MM.1S (cell line): ENCODE measurements around the gene CARD10.
A peak's percentile ranks its signal among the peaks of the same experiment; 100 is the strongest.

Source experiments
- DNase-seq: peaks from one replicate; pipeline ENCODE4 v3.0.0-alpha.2; 2015
- H2AFZ ChIP-seq: fragments of 300-600 bp; sonication (generic); 2 replicates; pipeline ENCODE4 v1.6.0; 2016; ENCODE audit warnings: antibody characterized with exemption, low read length
- H3F3A ChIP-seq: fragments of 300-600 bp; sonication (generic); 2 replicates; pipeline ENCODE4 v1.6.1; 2016; ENCODE audit warnings: mild to moderate bottlenecking, antibody characterized with exemption, low read length, moderate library complexity, mixed read lengths; ENCODE audit not compliant: insufficient read depth
- H3K27ac ChIP-seq: fragments of 300-600 bp; sonication (generic); 2 replicates; pipeline ENCODE4 v1.5.1; 2016; ENCODE audit warnings: mild to moderate bottlenecking, low read length
- H3K27me3 ChIP-seq: fragments of 300-600 bp; sonication (generic); replicated peaks from 2 replicates; pipeline ENCODE4 v1.6.0; 2016; ENCODE audit warnings: low read length; ENCODE audit not compliant: insufficient read depth
- H3K36me3 ChIP-seq: fragments of 300-600 bp; sonication (generic); replicated peaks from 2 replicates; pipeline ENCODE4 v1.6.1; 2016; ENCODE audit warnings: mild to moderate bottlenecking, low read length, mixed read lengths; ENCODE audit not compliant: insufficient read depth
- H3K4me1 ChIP-seq: fragments of 300-600 bp; sonication (generic); 2 replicates; pipeline ENCODE4 v1.6.1; 2016; ENCODE audit warnings: low read length, mixed read lengths
- H3K4me2 ChIP-seq: fragments of 300-600 bp; sonication (generic); 2 replicates; pipeline ENCODE4 v1.6.0; 2016; ENCODE audit warnings: low read depth, low read length
- H3K4me3 ChIP-seq: fragments of 300-600 bp; sonication (generic); 2 replicates; pipeline ENCODE4 v1.5.1; 2016; ENCODE audit warnings: low read length, mixed read lengths
- H3K79me2 ChIP-seq: fragments of 300-600 bp; sonication (generic); 2 replicates; pipeline ENCODE4 v1.6.1; 2016; ENCODE audit warnings: mixed run types, low read length, mixed read lengths
- H3K9ac ChIP-seq: fragments of 300-600 bp; sonication (generic); 2 replicates; pipeline ENCODE4 v1.6.1; 2016; ENCODE audit warnings: low read length, mixed read lengths
- H3K9me2 ChIP-seq: fragments of 300-600 bp; sonication (generic); replicated peaks from 2 replicates; pipeline ENCODE4 v1.6.1; 2016; ENCODE audit warnings: mild to moderate bottlenecking, low read length, mixed read lengths; ENCODE audit not compliant: insufficient read depth
- H3K9me3 ChIP-seq: fragments of 300-600 bp; sonication (generic); replicated peaks from 2 replicates; pipeline ENCODE4 v1.6.1; 2016; ENCODE audit warnings: mild to moderate bottlenecking, low read length, mixed read lengths; ENCODE audit not compliant: insufficient read depth
- H4K20me1 ChIP-seq: fragments of 300-600 bp; sonication (generic); 2 replicates; pipeline ENCODE4 v1.6.1; 2016; ENCODE audit warnings: mild to moderate bottlenecking, low read length, moderate library complexity, mixed read lengths; ENCODE audit not compliant: insufficient read depth
- EZH2 ChIP-seq: fragments of 300-600 bp; sonication (generic); optimal IDR thresholded peaks from 2 replicates; pipeline ENCODE3; 2017; ENCODE audit warnings: low read depth, mild to moderate bottlenecking, antibody characterized with exemption, low read length, mixed read lengths
- EZH2phosphoT487 ChIP-seq: fragments of 300-600 bp; sonication (generic); IDR thresholded peaks from 2 replicates; pipeline ENCODE4 v1.6.1; 2018; ENCODE audit warnings: antibody characterized with exemption, low read length
- TF ChIP-seq, protein P1 (sequence below): fragments of 300-600 bp; sonication (generic); IDR thresholded peaks from 2 replicates; pipeline ENCODE4 v1.5.1; 2016; ENCODE audit warnings: antibody characterized with exemption, low read length, mixed read lengths

The CARD10 gene

DNA sequence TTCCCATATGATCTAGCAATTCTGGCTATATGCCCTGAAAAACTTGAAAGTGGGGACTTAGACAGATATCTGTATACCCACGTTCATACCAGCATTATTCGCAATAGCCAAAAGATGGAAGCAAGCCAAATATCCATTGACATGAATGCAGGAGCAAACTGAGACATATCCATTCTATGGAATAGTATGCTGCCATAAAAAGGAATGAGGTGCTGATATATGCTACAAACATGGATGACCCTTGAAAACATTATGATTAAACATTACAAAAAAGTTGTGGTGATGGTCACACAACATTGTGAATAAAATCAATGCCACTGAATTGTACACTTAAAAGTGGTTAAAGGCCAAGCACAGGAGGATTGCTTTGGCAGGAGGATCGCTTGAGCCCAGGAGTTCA is 58.5 kb downstream of the CARD10 start:
- H3K9ac ChIP-seq, result no peak overlapping the region
- no peak overlapping the region for H2AFZ ChIP-seq
- TF ChIP-seq EZH2phosphoT487, result no peak
- TF ChIP-seq EZH2, result no peak
- TF ChIP-seq, protein P1, sequence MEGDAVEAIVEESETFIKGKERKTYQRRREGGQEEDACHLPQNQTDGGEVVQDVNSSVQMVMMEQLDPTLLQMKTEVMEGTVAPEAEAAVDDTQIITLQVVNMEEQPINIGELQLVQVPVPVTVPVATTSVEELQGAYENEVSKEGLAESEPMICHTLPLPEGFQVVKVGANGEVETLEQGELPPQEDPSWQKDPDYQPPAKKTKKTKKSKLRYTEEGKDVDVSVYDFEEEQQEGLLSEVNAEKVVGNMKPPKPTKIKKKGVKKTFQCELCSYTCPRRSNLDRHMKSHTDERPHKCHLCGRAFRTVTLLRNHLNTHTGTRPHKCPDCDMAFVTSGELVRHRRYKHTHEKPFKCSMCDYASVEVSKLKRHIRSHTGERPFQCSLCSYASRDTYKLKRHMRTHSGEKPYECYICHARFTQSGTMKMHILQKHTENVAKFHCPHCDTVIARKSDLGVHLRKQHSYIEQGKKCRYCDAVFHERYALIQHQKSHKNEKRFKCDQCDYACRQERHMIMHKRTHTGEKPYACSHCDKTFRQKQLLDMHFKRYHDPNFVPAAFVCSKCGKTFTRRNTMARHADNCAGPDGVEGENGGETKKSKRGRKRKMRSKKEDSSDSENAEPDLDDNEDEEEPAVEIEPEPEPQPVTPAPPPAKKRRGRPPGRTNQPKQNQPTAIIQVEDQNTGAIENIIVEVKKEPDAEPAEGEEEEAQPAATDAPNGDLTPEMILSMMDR, result no peak
- no peaks in the 10 kb centered on the region for H4K20me1 ChIP-seq
- 0 out of 2 replicates have a peak, but pooled peaks cover 4% of the 10 kb centered on the region for H3F3A ChIP-seq
- DNase-seq, result no peak
- no peaks in the 10 kb centered on the region for H3K9me2 ChIP-seq
- no peaks in the 10 kb centered on the region for H3K4me1 ChIP-seq
- 0 out of 2 replicates have a peak, but pooled peaks cover 5% of the 10 kb centered on the region for H3K27me3 ChIP-seq
- H3K4me2 ChIP-seq, result no peak overlapping the region
- H3K36me3 ChIP-seq, result no peaks in the 10 kb centered on the region
- no peak overlapping the region for H3K27ac ChIP-seq
- H3K79me2 ChIP-seq, result no peaks in the 10 kb centered on the region
- H3K4me3 ChIP-seq, result no peak overlapping the region
- no peaks in the 10 kb centered on the region for H3K9me3 ChIP-seq

DNA sequence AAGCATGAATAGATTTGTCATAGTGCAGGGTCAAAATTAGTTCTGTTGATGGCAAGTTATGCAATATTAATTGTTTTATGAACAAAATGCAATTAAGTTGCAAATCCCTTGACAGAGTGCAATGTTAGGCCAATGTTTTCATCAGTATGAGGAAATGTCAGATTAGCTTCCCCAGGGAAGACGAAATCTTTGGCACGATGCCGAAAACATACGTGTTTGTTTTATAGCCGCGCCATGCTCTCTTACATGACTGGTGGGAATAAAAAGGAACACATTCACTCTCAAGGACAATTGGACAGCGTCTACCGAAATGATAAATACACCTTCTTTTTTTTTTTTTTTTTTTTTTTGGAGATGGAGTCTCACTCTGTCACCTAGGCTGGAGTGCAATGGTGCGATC is 60.0 kb downstream of the CARD10 start:
- no peaks in the 10 kb centered on the region for H3F3A ChIP-seq
- H4K20me1 ChIP-seq, result no peaks in the 10 kb centered on the region
- H3K4me1 ChIP-seq, result no peaks in the 10 kb centered on the region
- H3K4me2 ChIP-seq, result no peak overlapping the region
- no peaks in the 10 kb centered on the region for H3K9me3 ChIP-seq
- no peak overlapping the region for H3K27ac ChIP-seq
- H3K9me2 ChIP-seq, result no peaks in the 10 kb centered on the region
- H3K79me2 ChIP-seq, result no peaks in the 10 kb centered on the region
- no peak for DNase-seq
- no peaks in the 10 kb centered on the region for H3K36me3 ChIP-seq
- no peak overlapping the region for H3K4me3 ChIP-seq
- TF ChIP-seq, protein P1, result no peak
- TF ChIP-seq EZH2phosphoT487 (no peak), EZH2 (no peak)
- no peak overlapping the region for H2AFZ ChIP-seq
- no peak overlapping the region for H3K9ac ChIP-seq
- H3K27me3 ChIP-seq, result peaks cover 14% of the 10 kb centered on the region

DNA sequence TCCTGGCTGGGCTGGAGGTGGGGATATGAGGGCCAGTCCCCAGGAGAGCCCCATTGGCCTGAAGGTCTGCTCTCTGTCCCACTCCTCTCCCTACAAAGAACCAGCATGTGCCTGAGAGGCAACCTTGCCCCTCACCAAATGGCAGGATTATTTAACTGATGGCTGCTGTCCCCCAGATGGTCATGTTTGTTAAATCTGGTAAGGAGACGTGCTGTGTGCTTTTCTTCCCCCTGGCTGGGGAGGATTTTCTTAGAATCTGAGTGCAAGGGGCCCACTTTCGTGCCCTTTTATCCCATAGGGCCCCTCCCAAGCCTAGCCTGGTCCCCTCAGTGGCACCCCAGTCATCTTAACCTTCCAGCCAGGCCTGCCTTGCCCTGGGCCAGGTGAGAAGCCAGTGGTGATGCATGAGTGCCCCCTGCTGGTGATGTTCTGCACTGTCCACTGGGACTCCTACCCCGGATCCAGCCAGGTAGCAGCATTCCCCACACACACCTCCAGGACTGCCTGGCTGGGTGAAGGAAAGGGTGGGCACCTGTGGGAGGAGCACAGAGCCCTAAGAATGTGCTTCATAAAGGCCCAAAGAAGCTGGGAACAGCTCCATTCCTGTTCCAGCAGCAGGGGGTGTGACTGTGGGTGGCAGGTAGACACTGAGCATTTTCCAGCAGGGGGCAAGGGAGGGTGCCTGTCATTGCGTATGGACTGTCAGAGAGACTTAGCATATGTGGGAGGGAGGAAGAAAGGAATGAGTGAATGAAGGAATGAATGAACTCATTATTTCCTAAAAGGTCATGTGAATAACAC is 61.9 kb downstream of the CARD10 start:
- no peaks in the 10 kb centered on the region for H3K4me1 ChIP-seq
- peaks cover 24% of the 10 kb centered on the region for H3K27me3 ChIP-seq
- H4K20me1 ChIP-seq, result no peaks in the 10 kb centered on the region
- no peak overlapping the region for H3K4me3 ChIP-seq
- H3K9ac ChIP-seq, result no peak overlapping the region
- H3K79me2 ChIP-seq, result no peaks in the 10 kb centered on the region
- no peak for TF ChIP-seq EZH2
- TF ChIP-seq, protein P1, result peak; percentile 92
- no peak overlapping the region for H3K27ac ChIP-seq
- H3K9me2 ChIP-seq, result no peaks in the 10 kb centered on the region
- DNase-seq, result peak; percentile 64
- H3F3A ChIP-seq, result no peaks in the 10 kb centered on the region
- H2AFZ ChIP-seq, result no peak overlapping the region
- no peaks in the 10 kb centered on the region for H3K36me3 ChIP-seq
- H3K4me2 ChIP-seq, result no peak overlapping the region
- H3K9me3 ChIP-seq, result no peaks in the 10 kb centered on the region
